CD4-positive, alpha-beta T cell treated with Interleukin-6 at 100 ng/mL for 8 hours (primary cell): ENCODE measurements around the gene ELP2.
"Not testable (repeated sequence)": the region's sequence is repeated elsewhere in the genome, so short reads cannot be mapped to it uniquely, and the experiment has no call there.

Experiments used
- DNase-seq: peaks from one replicate; pipeline ENCODE4 v3.0.0-alpha.2; 2020; ENCODE audit warnings: mixed read lengths, low spot score

Gene ELP2, protein sequence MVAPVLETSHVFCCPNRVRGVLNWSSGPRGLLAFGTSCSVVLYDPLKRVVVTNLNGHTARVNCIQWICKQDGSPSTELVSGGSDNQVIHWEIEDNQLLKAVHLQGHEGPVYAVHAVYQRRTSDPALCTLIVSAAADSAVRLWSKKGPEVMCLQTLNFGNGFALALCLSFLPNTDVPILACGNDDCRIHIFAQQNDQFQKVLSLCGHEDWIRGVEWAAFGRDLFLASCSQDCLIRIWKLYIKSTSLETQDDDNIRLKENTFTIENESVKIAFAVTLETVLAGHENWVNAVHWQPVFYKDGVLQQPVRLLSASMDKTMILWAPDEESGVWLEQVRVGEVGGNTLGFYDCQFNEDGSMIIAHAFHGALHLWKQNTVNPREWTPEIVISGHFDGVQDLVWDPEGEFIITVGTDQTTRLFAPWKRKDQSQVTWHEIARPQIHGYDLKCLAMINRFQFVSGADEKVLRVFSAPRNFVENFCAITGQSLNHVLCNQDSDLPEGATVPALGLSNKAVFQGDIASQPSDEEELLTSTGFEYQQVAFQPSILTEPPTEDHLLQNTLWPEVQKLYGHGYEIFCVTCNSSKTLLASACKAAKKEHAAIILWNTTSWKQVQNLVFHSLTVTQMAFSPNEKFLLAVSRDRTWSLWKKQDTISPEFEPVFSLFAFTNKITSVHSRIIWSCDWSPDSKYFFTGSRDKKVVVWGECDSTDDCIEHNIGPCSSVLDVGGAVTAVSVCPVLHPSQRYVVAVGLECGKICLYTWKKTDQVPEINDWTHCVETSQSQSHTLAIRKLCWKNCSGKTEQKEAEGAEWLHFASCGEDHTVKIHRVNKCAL

DNA sequence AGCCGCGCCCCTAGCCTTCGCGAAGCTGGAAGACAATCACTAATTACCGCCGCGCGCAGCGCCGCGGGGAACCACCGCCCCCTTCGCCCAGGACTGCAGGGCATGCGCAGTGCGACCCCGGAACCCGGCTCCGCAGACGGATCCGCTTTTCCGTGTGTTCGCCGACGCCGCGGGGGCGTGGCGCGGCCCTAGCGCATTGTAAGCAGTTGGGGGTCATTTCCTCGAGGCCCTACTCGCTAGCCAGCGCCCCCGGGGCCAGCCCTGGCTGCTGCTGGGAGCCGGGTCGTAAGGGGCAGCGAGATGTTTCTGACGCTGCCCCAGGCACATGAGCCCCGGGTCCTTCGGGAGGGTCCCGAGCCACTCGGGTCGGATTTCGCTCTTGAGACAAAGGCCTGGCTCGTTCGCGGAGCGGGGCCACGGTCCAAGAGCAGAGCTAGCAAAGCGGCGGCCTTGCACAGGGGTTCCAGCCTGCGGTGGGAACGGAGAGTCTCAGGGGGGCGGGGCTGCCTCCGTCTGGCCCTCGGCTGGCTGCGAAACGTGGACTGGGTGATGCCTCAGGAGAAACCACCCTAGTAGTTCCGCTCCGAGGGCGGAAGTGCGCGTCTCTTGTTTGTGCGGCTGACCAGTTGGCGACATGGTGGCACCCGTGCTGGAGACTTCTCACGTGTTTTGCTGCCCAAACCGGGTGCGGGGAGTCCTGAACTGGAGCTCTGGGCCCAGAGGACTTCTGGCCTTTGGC, at the start of gene ELP2, which contains the start of gene SLC39A6:
TSS of gene ELP2 (plus strand) at position 600 of the 739 bp plus-strand sequence. CDS start at position 635, 35 bp downstream.
TSS of gene SLC39A6 (minus strand) at position 41 of the 739 bp plus-strand sequence. CDS start 2,333 bp downstream, outside the sequence.
- DNase-seq: peak; percentile 93

DNA sequence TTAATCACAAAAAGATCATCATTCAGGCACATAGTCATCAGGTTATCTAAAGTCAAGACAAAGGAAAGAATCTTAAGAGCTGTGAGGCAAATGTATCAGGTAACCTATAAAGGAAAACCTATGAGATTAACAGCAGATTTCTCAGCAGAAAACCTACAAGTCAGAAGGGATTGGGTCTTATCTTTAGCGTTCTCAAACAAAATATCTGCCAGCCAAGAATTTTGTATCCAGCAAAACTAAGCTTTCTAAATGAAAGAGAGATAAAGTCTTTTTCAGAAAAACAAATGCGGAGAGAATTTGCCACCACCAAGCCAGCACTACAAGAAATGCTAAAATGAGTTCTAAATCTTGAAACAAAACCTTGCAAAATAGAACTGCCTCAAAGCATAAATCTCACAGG, 48.6 kb upstream of the ELP2 start:
- DNase-seq: not testable (repeated sequence)

DNA sequence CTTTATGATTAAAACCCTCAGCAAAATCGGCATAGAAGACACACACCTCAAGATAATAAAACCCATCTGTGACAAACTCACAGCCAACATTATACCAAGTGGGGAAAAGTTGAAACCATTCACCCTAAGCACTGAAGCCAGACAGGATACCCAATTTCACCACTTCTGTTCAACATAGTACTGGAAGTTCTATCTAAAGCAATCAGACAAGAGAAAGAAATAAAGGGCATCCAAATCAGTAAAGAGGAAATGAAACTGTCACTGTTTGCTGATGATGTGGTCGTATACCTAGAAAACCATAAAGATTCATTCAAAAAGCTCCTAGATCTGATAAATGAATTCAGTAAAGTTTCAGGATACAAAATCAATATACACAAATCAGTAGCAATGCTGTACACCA, 46.0 kb upstream of the ELP2 start:
- no peak for DNase-seq

DNA sequence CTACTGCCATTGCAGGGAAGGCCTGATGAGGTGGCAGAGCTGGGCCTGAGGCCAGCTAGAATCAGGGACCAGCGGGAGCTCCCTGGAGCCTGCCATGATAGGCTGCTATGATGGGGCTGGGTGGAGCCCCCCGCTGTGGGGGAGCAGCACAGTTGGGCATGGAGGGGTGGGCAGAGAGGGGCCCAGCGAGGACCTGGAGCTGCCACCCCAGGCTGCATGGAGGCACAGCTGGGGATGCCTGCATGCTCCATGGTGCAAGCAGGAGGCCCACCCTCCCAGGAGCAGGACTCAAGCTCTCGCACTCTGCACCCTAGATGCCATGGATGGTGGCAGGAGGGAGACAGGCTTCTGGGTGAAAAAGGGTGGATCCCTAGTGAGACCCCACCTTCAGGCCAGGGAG, 44.5 kb upstream of the ELP2 start:
- DNase-seq: no peak

DNA sequence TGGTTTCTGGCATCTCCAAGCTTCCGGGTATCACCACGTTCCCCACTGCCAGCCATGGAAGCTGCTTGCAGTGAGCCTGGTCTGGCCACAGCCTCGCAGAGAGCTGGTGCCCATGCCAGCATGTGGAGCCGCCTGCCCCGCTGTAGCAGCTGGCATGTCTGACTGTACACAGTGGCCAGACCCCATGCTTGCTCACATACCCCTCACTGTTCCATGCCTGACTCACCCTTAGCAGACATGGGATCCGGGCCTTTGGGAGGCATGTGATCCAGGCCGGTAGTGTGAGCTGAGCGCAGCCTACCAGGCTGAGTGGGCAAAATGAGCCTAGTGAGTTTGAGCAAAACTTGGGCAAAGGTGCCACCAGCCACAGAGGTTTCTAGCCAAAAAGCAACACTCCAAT, 43.5 kb upstream of the ELP2 start:
- DNase-seq: no peak

DNA sequence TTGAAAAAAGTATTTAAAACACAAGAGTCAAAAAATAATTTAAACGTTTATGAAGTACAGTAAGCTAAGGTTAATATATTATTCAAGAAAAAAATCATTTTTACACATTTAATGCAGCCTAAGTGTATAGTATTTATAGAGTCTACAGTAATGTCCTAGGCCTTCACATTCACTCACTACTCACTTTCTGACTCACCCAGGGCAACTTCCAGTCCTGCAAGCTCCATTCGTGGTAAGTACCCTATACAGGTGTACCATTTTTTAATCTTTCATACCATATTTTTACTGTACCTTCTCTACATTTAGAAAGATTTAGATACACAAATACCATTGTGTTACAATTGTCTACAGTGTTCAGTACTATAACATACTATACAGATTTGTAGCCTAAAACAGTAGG, 41.4 kb upstream of the ELP2 start:
- no peak for DNase-seq

DNA sequence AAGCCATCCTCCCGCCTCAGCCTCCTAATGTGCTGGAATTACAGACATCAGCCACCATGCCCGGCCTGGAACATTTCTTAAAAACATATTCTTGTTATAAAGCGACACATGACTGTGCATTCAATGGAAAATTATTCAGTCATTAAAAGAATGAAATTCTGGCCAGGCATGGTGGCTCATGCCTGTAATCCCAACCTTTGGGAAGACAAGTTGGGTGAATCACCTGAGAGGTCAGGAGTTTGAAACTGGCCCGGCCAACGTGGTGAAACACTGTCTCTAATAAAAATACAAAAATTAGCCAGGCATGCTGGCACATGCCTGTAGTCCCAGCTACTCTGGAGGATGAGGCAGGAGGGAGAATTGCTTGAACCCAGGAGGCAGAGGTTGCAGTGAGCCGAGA, 40.7 kb upstream of the ELP2 start:
- no peak for DNase-seq

DNA sequence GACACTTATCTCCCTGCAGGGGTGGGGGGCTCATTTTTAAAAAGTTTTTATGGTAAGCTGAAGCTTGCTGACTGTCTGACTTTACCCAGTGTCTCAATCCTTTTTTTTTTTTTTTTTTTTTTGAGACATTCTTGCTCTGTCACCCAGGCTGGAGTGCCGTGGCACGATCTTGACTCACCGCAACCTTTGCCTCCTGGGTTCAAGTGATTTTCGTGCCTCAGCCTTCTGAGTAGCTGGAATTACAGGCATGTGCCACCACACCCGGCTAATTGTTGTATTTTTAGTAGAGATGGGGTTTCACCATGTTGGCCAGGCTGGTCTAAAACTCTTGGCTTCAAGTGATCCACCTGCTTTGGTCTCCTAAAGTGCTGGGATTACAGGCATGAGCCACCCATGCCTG, 37.6 kb upstream of the ELP2 start:
- DNase-seq: not testable (repeated sequence)

DNA sequence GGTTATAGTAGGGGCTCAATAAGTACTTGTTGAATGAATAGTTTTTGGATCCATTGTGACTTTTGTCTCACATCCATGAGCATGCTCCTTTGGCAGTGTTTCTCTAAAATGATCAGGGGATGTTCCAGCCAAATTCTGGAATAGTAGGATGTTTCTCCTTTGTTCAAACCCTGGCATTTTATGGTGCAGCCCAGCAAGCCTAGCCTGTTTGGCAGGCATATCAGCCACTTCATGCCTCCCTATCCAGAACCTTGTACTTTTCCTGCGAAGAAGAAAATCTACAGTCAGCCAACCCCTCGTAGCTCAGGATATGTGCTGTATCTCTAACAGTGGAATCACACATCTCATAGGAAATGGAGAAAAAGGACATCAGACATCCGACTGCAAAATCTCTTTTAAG, 35.3 kb upstream of the ELP2 start:
- DNase-seq: no peak

DNA sequence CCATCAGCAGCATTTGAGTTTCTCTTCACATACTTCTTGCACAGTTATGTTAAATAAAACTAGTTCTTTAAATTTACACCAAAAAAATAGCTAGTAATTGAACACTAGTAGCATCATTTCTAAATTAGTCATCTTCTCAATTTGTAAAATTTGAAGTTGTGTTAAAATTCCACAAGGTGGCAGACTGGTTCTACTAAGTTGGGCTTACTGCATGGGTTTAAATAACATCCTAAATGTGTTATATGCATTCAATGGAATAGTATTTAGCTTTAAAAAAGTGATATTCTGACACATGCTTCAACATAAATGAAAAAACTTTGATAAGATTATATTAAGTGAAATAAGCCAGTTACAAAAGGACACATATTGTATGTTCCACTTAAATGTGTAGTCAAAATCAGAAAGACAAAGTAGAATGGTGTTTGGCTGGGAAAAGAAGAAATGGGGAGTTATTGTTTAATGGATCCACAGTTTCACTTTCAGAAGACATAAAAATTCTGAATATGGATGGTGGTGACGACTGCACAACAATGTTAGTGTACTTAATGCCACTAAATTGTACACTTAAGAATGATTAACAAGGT, 33.7 kb upstream of the ELP2 start:
- peak; percentile 39 for DNase-seq

DNA sequence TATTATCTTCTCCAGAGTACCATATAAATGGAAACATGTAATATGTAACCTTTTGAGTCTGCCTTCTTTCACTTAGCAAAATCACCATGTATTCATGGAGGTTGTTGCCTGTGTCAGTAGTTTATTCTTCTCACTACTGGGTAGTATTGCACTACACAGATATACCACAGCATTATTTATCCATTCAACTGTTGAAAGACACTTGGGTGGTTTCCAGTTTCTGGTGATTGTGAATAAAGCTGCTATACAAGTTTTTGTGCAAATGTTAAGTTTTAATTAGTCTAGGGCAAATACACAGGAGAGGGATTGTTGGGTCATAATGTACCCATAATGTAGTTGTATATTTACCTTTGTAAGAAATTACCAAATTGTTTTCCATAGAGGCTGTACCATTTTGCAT, 32.7 kb upstream of the ELP2 start:
- DNase-seq: no peak

DNA sequence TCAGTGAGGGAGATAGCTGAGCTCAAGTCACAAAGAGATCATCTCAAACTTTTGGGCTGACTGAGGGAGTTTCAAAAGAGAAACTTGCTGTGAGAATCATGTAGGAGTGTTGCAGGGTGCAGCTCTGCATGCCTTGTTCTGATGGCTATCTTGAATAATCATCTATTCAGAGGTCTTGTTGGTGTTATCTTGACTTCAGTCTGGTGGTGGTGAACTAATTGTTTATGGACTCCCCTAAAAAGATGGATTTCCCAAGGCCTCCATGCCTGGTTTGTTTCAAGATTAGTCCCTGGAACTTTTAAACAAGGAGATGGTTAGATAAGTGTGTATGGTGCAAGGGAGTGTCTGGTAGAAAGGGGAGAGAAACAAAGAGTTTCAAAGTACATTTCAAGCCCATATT, 30.4 kb upstream of the ELP2 start:
- no peak for DNase-seq

DNA sequence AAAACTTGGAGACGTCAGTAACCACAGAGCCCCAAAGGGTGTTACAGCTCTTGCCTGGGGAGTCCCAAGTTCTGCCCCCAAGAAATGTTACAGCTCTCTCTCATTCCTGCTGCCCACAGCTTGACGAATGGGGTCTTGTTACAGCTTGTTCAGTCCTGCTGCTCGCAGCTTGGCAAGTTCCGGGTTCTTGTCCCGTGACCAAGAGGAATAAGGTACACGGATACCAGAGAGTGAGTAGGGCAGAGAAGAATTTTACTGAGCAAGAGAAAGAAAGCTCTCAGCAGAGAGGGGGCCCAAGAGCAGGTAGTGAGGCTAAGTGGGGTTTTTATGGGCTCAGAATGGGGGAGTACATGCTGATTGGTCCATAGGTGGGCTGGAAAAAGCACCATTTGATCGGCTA, 27.8 kb upstream of the ELP2 start:
- DNase-seq: no peak

DNA sequence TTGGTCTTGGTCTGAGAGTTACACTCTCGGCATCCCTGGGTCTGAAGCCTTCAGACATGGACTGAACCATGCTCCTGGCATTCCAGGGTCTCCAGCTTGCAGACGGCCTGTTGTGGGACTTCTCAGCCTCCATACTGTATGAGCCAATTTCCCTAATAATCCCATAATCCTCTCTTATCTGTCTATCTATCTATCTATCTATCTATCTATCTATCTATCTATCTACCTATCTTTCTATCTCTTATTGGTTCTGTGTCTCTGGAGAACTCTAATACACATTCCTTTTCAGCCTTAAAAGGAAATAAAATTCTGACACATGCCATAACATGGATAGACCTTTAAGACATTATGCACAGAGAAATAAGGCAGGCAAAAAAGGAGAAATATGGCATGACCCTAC, 24.9 kb upstream of the ELP2 start:
- no peak for DNase-seq

DNA sequence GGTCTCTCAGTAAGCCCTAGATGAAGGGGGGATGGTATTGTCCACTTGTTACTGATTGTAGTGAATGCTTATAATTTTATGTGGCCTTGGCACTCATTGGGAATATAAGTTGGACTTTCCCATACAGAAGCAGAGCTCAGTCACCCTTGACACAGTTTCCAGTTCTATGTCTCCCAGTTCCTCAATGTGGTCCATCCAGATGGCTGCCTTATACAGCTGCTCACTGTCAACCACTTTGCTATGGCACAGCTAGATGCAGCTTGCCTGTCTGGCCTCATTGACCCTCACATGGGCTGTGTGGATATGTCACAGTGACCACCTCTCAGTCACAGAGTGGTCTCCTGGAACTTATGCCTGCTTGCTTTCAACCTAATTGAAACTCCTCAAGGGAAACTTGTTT, 22.2 kb upstream of the ELP2 start:
- DNase-seq: no peak

DNA sequence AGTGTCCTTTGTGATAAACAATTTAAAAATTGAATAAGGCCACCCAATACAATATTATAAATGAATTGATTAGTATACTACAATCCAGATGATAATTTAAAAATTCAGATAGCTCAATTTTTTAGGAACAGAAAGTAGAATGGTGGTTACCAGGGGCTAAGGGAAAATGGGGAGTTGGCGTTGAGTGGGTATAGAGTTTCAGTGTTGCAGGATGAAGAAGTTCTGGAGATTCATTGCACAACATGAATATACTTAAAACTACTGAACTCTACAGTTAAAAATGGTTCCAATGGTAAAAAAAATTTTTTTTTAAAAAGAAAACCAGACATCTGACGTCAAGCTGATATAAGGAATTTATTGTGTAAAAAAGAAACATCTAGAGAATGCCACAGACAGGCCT, 21.5 kb upstream of the ELP2 start:
- DNase-seq: no peak

DNA sequence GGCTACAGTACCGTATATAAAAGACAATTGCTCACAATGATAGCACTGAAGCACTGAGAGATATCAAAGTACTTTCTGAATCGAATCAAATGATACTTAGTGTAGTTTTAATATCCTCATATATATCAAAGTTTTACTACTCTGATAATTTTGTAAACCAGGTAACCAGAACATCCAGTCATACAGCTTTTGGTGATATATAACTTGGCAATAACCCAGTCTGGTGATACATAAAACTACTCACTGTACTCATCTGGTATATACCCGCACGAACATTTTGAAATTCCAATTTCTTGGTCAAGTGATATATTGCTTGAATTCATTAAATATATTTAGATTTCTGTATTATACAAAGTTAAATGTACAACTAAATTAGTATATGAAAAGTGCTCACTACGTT, 21.1 kb upstream of the ELP2 start:
- DNase-seq: no peak

DNA sequence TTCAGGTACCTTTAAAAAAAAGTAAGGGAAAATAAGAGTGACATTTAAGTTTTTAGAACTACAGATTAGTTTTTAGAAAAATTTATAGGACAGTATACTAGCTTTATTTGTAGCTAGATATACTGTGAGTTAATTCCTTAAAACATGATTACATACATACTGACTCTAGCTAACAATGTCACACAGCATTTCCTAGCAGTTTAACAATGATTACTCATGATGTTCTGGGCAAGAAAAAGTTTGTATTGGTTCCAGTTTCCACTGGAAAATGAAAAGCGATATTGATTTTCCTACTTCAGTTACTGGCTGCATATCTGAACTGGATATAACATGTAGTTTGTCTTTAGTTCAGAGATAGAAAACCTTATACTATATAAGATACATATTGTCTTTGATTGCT, 20.0 kb upstream of the ELP2 start:
- no peak for DNase-seq

DNA sequence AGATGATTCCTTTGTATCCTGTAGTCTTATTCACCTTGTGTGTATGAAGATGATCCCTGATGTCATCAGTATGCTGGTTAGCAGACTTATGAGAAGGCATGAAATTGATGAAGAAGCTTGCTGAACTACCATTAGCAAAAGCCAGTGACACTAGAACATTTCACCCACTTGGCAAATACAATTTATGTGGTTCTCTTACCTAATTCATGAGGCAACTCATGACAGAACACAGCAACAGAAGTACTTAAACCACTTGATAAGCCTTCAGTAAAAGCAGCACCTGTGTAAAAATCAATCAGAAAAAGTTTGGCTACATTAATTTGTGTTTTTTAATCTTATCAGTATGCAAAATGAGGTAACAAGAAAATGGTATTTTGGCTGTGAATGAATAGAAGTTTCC, 17.4 kb upstream of the ELP2 start:
- DNase-seq: no peak

DNA sequence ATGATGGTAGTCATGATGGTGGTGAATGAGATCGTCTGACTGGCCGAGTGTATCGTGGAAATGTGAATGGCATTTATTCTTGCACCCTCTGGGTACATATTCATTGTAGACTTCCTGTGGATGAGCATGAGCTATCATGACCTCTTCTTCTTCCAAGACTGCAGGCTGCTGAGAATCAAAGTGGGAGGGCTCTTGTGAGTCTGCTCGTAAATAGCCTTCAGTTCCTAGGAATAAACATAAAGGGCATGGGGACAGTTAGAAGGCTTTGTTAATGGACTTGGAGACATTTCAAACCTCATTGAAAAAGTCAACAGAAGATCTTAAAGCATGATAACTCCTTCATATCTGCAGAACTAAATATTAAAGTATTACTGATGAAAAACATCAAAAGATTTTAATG, 15.4 kb upstream of the ELP2 start:
- no peak for DNase-seq

DNA sequence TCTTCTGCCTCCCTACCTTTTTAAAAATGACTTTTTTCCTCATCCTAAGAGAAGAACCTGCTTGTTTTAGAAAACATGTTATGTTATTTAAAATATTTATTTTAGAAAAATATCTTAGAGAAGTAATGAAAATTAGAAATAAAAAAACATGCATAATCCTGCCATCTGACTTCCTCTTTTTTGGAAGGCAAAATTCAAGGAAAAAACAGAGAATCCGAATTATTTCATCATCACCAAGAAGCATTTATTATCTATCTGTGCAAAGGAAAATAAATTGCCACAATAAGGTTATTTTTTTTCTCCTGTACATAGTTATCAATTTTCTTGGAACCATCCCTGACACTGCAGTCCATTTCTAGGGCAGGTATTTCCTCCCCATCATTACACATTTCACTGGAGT, 15.0 kb upstream of the ELP2 start:
- DNase-seq: no peak

DNA sequence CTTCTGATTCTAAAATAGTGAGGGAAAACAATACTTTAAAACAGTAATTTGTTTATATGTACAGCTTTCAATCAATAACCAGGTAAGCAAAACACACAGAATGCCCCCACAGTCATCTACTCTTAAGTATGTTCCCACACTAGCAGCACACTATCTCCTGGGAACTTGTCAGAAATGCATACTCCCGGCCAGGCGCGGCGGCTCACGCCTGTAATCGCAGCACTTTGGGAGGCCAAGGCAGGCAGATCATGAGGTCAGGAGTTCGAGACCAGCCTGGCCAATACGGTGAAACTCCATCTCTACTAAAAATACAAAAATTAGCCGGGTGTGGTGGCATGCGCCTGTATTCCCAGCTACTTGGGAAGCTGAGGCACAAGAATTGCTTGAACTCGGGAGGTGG, 12.9 kb upstream of the ELP2 start:
- DNase-seq: not testable (repeated sequence)
